HK-2 (cell line): ENCODE data around the gene MARK3.
"Not testable (repeated sequence)": the region's sequence is repeated elsewhere in the genome, so short reads cannot be mapped to it uniquely, and the experiment has no call there.

Experiments
- DNase-seq: peaks from one replicate; pipeline ENCODE4 v3.0.0-alpha.2; 2018; ENCODE audit not compliant: unreplicated experiment

MARK3 gene

GRCh38 chr14:103512180-103512579, 127.0 kb downstream of the MARK3 start:
- not testable (repeated sequence) for DNase-seq

- no peak for DNase-seq
Measured at GRCh38 chr14:103512701-103513611, 127.7 kb downstream of the MARK3 start.

- DNase-seq: no peak
Measured at GRCh38 chr14:103514596-103515421, 129.6 kb downstream of the MARK3 start.

- DNase-seq: no peak
Measured at GRCh38 chr14:103516426-103517173, 131.4 kb downstream of the MARK3 start.

- no peak for DNase-seq
Measured at GRCh38 chr14:103517174-103517566, 132.0 kb downstream of the MARK3 start.

- no peak for DNase-seq
Measured at GRCh38 chr14:103517721-103518421, 132.7 kb downstream of the MARK3 start.

GRCh38 chr14:103518422-103519042, 133.3 kb downstream of the MARK3 start:
- DNase-seq: peak; percentile 76

GRCh38 chr14:103519043-103519836, 134.0 kb downstream of the MARK3 start:
- DNase-seq: peak; percentile 62

- no peak for DNase-seq
Measured at GRCh38 chr14:103519837-103520212, 134.6 kb downstream of the MARK3 start.

- DNase-seq: no peak
Measured at GRCh38 chr14:103520269-103520656, 135.0 kb downstream of the MARK3 start.

GRCh38 chr14:103520657-103521437, 135.6 kb downstream of the MARK3 start:
- peak; percentile 81 for DNase-seq

GRCh38 chr14:103521438-103521950, 136.3 kb downstream of the MARK3 start:
- no peak for DNase-seq

- DNase-seq: peak; percentile 45
Measured at GRCh38 chr14:103521951-103522563, 136.8 kb downstream of the MARK3 start.

GRCh38 chr14:103522649-103523574, 137.7 kb downstream of the MARK3 start, which contains the start of gene CKB:
CKB (minus strand) TSS chr14:103522830; CDS start chr14:103522493, 337 bp downstream.
- peak; percentile 74 for DNase-seq

GRCh38 chr14:103523575-103523954, 138.3 kb downstream of the MARK3 start:
- DNase-seq: no peak

- DNase-seq: no peak
Measured at GRCh38 chr14:103524002-103524935, 139.1 kb downstream of the MARK3 start.
